Sigmoid colon (tissue), 7 donors: ENCODE results near the gene GAB2. TPM values are rescaled to one million over a fixed set of nuclear protein-coding genes. Genes with fewer than 3 reads are reported as not detected.

Experiments used
- DNase-seq: peaks from one replicate; pipeline ENCODE4 v3.0.0-alpha.2; 2019
- H3K27ac ChIP-seq, 4 donors: fragments of 200-600 bp; sonication (generic); one replicate each; pipeline ENCODE4 v1.5.1; 2016 to 2019; ENCODE audit warnings: mild to moderate bottlenecking in 1 of 4
- H3K27me3 ChIP-seq, 3 donors: fragments of 200-600 bp; sonication (generic); one replicate each; pipeline ENCODE4 v1.5.1; 2019; ENCODE audit warnings: mild to moderate bottlenecking in 1 of 3
- H3K36me3 ChIP-seq, 4 donors: fragments of 200-600 bp; sonication (generic); one replicate each; pipeline ENCODE4 v1.5.1; 2016 to 2019
- H3K4me1 ChIP-seq, 4 donors: fragments of 200-600 bp; sonication (generic); one replicate each; pipeline ENCODE4 v1.5.1; 2017 to 2019
- H3K4me3 ChIP-seq, 4 donors: fragments of 200-600 bp; sonication (generic); one replicate each; pipeline ENCODE4 v1.5.1; 2017 to 2019; ENCODE audit warnings: mild to moderate bottlenecking in 2 of 4, moderate library complexity in 1 of 4
- H3K9me3 ChIP-seq, 4 donors: fragments of 200-600 bp in 3 of 4; sonication (generic) in 3 of 4; one replicate each; pipeline versions ENCODE4 v1.5.1 to v1.6.1; 2013 to 2019
- EP300 ChIP-seq, 4 donors: sonication (generic); formaldehyde crosslinking; IDR thresholded peaks; one replicate each; pipeline ENCODE4 v1.6.1; 2017; ENCODE audit warnings: antibody characterized with exemption in 4 of 4
- POLR2A ChIP-seq, 2 donors: fragments of 450-650 bp; IDR thresholded peaks; one replicate each; pipeline ENCODE4 v1.6.1; 2016; ENCODE audit warnings: antibody characterized with exemption in 2 of 2, mild to moderate bottlenecking in 2 of 2, moderate library complexity in 2 of 2
- POLR2AphosphoS5 ChIP-seq, 4 donors: sonication (generic); formaldehyde crosslinking; IDR thresholded peaks; one replicate each; pipeline ENCODE4 v1.6.1; 2017; ENCODE audit warnings: antibody characterized with exemption in 4 of 4
- WGBS, 2 donors: extraction: QIAGEN DNeasy Blood & Tissue Kit; methylation state at CpG; one replicate each; pipeline ENCODE4 v1.1.7; 2013; 5-methylcytosine and 5-hydroxymethylcytosine counted together
- intact Hi-C: fragments of 100-400 bp; cut with DNase I; formaldehyde crosslinking; loops from one replicate; pipeline ENCODE4 v1.15.1; 2023
- polyA plus RNA-seq, 3 donors: library from polyadenylated mRNA; stranded (reverse); fragments of 200-250 nt; gene quantifications; one replicate each; pipeline ENCODE4 v1.2.3, GENCODE V29; 2013
- total RNA-seq, 4 donors: library from RNA; depleted of rRNA; stranded (reverse); fragments of >200 nt; gene quantifications; one replicate each; pipeline ENCODE4 v1.1.0, GENCODE V29; 2016
- TF ChIP-seq, protein P1 (sequence below), 4 experiments: fragments of 450-650 bp in 3 of 4; fragments of 200-600 bp in 1 of 4; IDR thresholded peaks; one replicate each; pipeline ENCODE4 v1.5.1; 2016 to 2019; ENCODE audit warnings: antibody characterized with exemption in 4 of 4, mild to moderate bottlenecking in 3 of 4, moderate library complexity in 2 of 4
- donor health status: healthy with polysubstance abuse.
- donor health status: Bipolar disorder and iron deficiency.
- donor health status: healthy.

The GAB2 gene
- total and polyA plus RNA-seq, 7 donors, result 10.8 to 23.5 (median 13.6) TPM

DNA sequence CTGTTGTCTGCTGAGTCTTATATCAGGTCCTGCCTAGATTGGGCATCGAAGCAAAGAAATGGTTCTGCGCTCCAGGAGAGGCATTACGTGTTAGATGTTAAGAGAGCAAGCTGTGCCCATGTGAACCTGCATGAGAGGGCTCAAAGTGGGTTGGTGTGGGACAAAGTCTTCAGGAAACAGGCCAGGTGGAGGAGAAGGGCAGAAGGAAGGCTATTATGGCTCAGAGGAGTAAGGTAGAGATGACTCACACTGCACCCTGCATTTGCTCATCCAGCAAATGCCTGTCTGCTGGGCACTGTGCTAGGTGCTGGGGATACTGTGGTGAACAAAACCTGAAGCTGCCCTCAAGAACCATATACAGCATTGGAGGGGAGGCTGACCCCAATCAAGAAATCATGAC, 223.1 kb downstream of the GAB2 start:
- no peaks in the 10 kb centered on the region for H3K9me3 ChIP-seq
- no peak for TF ChIP-seq EP300 (IDR thresholded peaks at IDR 0.05)
- TF ChIP-seq, protein P1, sequence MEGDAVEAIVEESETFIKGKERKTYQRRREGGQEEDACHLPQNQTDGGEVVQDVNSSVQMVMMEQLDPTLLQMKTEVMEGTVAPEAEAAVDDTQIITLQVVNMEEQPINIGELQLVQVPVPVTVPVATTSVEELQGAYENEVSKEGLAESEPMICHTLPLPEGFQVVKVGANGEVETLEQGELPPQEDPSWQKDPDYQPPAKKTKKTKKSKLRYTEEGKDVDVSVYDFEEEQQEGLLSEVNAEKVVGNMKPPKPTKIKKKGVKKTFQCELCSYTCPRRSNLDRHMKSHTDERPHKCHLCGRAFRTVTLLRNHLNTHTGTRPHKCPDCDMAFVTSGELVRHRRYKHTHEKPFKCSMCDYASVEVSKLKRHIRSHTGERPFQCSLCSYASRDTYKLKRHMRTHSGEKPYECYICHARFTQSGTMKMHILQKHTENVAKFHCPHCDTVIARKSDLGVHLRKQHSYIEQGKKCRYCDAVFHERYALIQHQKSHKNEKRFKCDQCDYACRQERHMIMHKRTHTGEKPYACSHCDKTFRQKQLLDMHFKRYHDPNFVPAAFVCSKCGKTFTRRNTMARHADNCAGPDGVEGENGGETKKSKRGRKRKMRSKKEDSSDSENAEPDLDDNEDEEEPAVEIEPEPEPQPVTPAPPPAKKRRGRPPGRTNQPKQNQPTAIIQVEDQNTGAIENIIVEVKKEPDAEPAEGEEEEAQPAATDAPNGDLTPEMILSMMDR (IDR thresholded peaks at IDR 0.05), result no peak
- TF ChIP-seq POLR2AphosphoS5 (IDR thresholded peaks at IDR 0.05), result no peak
- no peak for TF ChIP-seq POLR2A (IDR thresholded peaks at IDR 0.05)
- no peak overlapping the region for H3K27ac ChIP-seq
- no peak overlapping the region for H3K4me3 ChIP-seq
- 90 to 96% methylated on average over 3 of the region's 3 CpGs for WGBS, 2 donors
- H3K27me3 ChIP-seq, result no peaks in the 10 kb centered on the region
- peaks cover 0 to 27% (median 4%) of the 10 kb centered on the region in 4 donors for H3K36me3 ChIP-seq
- peaks cover 0 to 25% (median 12%) of the 10 kb centered on the region in 4 donors for H3K4me1 ChIP-seq
- intact Hi-C loops, result no loop called here
- peak; percentile 15 for DNase-seq

DNA sequence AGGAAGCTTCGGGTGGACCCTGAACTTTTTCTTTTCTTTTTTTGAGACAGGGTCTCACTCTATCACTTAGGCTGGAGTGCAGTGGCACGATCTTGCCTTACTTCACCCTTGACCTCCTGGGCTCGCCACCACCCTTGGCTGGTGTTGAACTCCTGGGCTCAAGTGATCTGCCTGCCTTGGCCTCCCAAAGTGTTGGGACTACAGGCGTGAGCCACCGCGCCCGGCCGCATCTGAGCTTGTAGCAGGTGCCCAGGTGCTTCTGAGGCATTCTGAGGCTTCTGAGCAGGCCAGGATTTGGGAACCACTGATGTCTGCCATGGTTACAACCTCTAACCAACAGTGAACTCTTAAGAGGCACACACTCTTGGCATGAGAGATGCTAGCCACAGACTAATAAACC, 223.8 kb downstream of the GAB2 start:
- intact Hi-C loops, result no loop called here
- H3K27ac ChIP-seq, result no peak overlapping the region
- no peaks in the 10 kb centered on the region for H3K27me3 ChIP-seq
- H3K36me3 ChIP-seq, result peaks cover 0 to 20% (median 2%) of the 10 kb centered on the region in 4 donors
- H3K4me3 ChIP-seq, result no peak overlapping the region
- WGBS, 2 donors, result 93 to 96% methylated on average over 8 of the region's 8 CpGs
- DNase-seq, result peak; percentile 52
- TF ChIP-seq, protein P1 (IDR thresholded peaks at IDR 0.05), result no peak
- TF ChIP-seq POLR2AphosphoS5 (IDR thresholded peaks at IDR 0.05), result no peak
- no peak for TF ChIP-seq EP300 (IDR thresholded peaks at IDR 0.05)
- TF ChIP-seq POLR2A (IDR thresholded peaks at IDR 0.05), result no peak
- no peaks in the 10 kb centered on the region for H3K9me3 ChIP-seq
- H3K4me1 ChIP-seq, result peaks cover 0 to 30% (median 18%) of the 10 kb centered on the region in 4 donors

DNA sequence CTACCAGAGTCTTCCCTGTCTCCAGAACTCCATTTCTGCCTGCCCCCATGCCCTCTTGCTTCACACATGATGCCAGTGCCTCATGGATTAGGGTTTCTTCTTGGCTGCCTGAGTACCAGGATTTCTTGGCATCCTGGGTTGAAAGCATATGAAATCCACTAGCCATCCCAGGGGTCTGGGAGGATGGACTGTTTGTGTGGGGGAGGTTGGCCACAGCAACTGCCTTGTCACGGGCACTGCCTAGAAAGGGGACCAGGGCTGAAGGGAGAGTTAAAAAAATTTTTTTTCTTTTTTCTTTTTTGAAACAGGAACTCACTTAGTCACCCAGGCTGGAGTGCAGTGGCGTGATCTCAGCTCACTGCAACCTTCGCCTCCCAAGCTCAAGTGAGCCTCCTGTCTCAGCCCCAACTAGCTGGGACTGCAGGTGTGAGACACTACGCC, 224.7 kb downstream of the GAB2 start:
- peak; percentile 34 for DNase-seq
- no peaks in the 10 kb centered on the region for H3K27me3 ChIP-seq
- intact Hi-C loops, result no loop called here
- WGBS, 2 donors, result 72 to 87% methylated on average over 4 of the region's 4 CpGs
- H3K27ac ChIP-seq, result no peak overlapping the region
- H3K9me3 ChIP-seq, result no peaks in the 10 kb centered on the region
- H3K4me3 ChIP-seq, result no peak overlapping the region
- peaks cover 0 to 30% (median 18%) of the 10 kb centered on the region in 4 donors for H3K4me1 ChIP-seq
- peaks cover 0 to 11% (median 1%) of the 10 kb centered on the region in 4 donors for H3K36me3 ChIP-seq
- no peak for TF ChIP-seq POLR2A (IDR thresholded peaks at IDR 0.05)
- no peak for TF ChIP-seq EP300 (IDR thresholded peaks at IDR 0.05)
- no peak for TF ChIP-seq POLR2AphosphoS5 (IDR thresholded peaks at IDR 0.05)
- TF ChIP-seq, protein P1 (IDR thresholded peaks at IDR 0.05), result no peak

DNA sequence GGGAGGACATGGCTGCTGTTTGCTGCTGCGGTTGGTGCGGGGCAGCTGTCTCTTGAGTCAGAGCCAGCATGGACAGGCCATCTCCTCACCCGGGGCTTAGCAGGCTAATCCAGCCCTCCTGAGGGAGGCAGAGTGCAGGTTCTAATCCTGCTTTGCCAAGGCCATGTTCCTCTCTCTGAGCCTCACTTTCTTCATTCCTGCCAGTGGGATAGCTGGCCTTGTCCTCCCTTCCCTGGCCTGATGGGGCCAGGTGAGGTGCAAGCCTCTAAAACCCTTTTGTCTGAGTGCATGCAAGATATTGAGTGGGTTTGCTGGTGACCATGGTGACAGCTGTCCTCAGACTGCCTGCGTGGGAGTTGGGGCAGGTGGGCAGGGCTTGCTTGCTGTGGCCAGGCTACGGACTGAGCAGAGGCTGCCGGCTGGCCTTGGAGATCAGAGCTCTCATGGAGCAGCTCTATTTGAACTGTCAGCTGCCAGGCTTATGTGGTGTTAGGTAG, 225.3 kb downstream of the GAB2 start:
- no peak overlapping the region for H3K27ac ChIP-seq
- intact Hi-C loops, result no loop called here
- H3K4me3 ChIP-seq, result no peak overlapping the region
- no peak for TF ChIP-seq POLR2A (IDR thresholded peaks at IDR 0.05)
- TF ChIP-seq, protein P1 (IDR thresholded peaks at IDR 0.05), result no peak
- no peak for TF ChIP-seq POLR2AphosphoS5 (IDR thresholded peaks at IDR 0.05)
- TF ChIP-seq EP300 (IDR thresholded peaks at IDR 0.05), result no peak
- H3K36me3 ChIP-seq, result peaks cover 0 to 5% (median 0%) of the 10 kb centered on the region in 4 donors
- no peaks in the 10 kb centered on the region for H3K27me3 ChIP-seq
- peak; percentile 54 for DNase-seq
- peaks cover 0 to 35% (median 23%) of the 10 kb centered on the region in 4 donors for H3K4me1 ChIP-seq
- no peaks in the 10 kb centered on the region for H3K9me3 ChIP-seq
- 85 to 88% methylated on average over 6 of the region's 6 CpGs for WGBS, 2 donors
